Natural killer cell (primary cell): ENCODE data around the gene VPS13D. TPM values are rescaled to one million over a fixed set of nuclear protein-coding genes. Genes with fewer than 3 reads are reported as not detected.
A peak's percentile ranks its signal among the peaks of the same experiment; 100 is the strongest.

Source experiments
- ATAC-seq, 3 donors: fragments of 150-1000 bp in 2 of 3; fragments of 200-7000 bp in 1 of 3; cut with Tn5 transposase; 1 replicate in 1 of 3; 2 replicates in 2 of 3; pipeline ENCODE4 v1.10.0; 2021; ENCODE audit warnings: mild to moderate bottlenecking in 2 of 3, moderate library complexity in 2 of 3
- DNase-seq, 2 donors: peaks; one replicate each; pipeline versions ENCODE4 v3.0.0 to v3.0.0-alpha.2; 2013 to 2021; ENCODE audit warnings: mixed read lengths in 1 of 2
- H3K27ac ChIP-seq: one replicate; pipeline ENCODE4 v1.5.1; 2013; ENCODE audit warnings: mild to moderate bottlenecking, low read length
- H3K27me3 ChIP-seq: one replicate; pipeline ENCODE4 v1.6.1; 2013; ENCODE audit warnings: low read length; ENCODE audit not compliant: control insufficient read depth, insufficient read depth
- H3K36me3 ChIP-seq: one replicate; pipeline ENCODE4 v1.6.1; 2013; ENCODE audit warnings: low read length; ENCODE audit not compliant: control insufficient read depth, insufficient read depth
- H3K4me1 ChIP-seq: one replicate; pipeline ENCODE4 v1.6.1; 2013; ENCODE audit warnings: low read length; ENCODE audit not compliant: control insufficient read depth, insufficient read depth
- H3K4me3 ChIP-seq: one replicate; pipeline ENCODE4 v1.5.1; 2013; ENCODE audit warnings: low read length
- H3K9me3 ChIP-seq: one replicate; pipeline ENCODE4 v1.6.1; 2013; ENCODE audit warnings: low read length; ENCODE audit not compliant: control insufficient read depth, insufficient read depth
- H3K27ac Mint-ChIP-seq, 2 donors: one replicate each; pipeline ENCODE4 v1.8.0; 2022; ENCODE audit warnings: mild to moderate bottlenecking in 2 of 2, mixed read lengths in 2 of 2, moderate library complexity in 1 of 2
- H3K27me3 Mint-ChIP-seq, 2 donors: one replicate each; pipeline ENCODE4 v1.8.0; 2022; ENCODE audit warnings: low read depth in 2 of 2, mixed read lengths in 2 of 2
- H3K36me3 Mint-ChIP-seq: one replicate; pipeline ENCODE4 v1.8.0; 2022; ENCODE audit warnings: mixed read lengths
- H3K4me1 Mint-ChIP-seq, 2 donors: one replicate each; pipeline ENCODE4 v1.8.0; 2022; ENCODE audit warnings: mixed read lengths in 2 of 2
- H3K4me3 Mint-ChIP-seq: one replicate; pipeline ENCODE4 v1.8.0; 2022; ENCODE audit warnings: mild to moderate bottlenecking, moderate library complexity, mixed read lengths
- H3K9me3 Mint-ChIP-seq, 2 donors: one replicate each; pipeline ENCODE4 v1.8.0; 2022; ENCODE audit warnings: mixed read lengths in 2 of 2
- WGBS: methylation state at CpG from one replicate; pipeline ENCODE4 v1.1.7; 2013; ENCODE audit warnings: missing lambda C conversion rate; ENCODE audit not compliant: insufficient coverage; 5-methylcytosine and 5-hydroxymethylcytosine counted together
- intact Hi-C: fragments of 100-400 bp; cut with micrococcal nuclease; formaldehyde crosslinking; loops from one replicate; pipeline ENCODE4 v1.14.2; 2022
- total RNA-seq, 4 donors: library from RNA; stranded (reverse); fragments of 120-200 nt in 1 of 4; gene quantifications; one replicate each; pipeline versions ENCODE4 v1.2.3 to v1.2.4, GENCODE V29; 2013 to 2022
- TF ChIP-seq, protein P1 (sequence below): fragments of 200-600 bp; IDR thresholded peaks from one replicate; pipeline ENCODE4 v1.8.0; 2022; ENCODE audit warnings: antibody characterized with exemption

Gene VPS13D
- total RNA-seq, 3 donors from 2014 or later (not counting 1 experiment from before 2014, with no cell fraction given): 66.3 to 94.0 (median 81.7) TPM

GRCh38 chr1:12456979-12457378 lies 227.1 kb downstream of the VPS13D start:
- Mint-ChIP-seq H3K9me3 (no peaks in the 10 kb centered on the region), H3K4me3 (no peak overlapping the region), H3K36me3 (peaks cover 11% of the 10 kb centered on the region), H3K27ac (no peak overlapping the region), H3K27me3 (no peaks in the 10 kb centered on the region), H3K4me1 (peaks cover 66 to 81% of the 10 kb centered on the region in 2 donors)
- Histone ChIP-seq H3K27me3 (no peaks in the 10 kb centered on the region), H3K27ac (no peak overlapping the region), H3K9me3 (no peaks in the 10 kb centered on the region), H3K4me1 (peaks cover 35% of the 10 kb centered on the region), H3K4me3 (no peak overlapping the region), H3K36me3 (peaks cover 23% of the 10 kb centered on the region)
- ATAC-seq: no peak
- intact Hi-C loops: no loop called here
- DNase-seq: no peak
- 97% methylated on average over 1 of the region's 1 CpG for WGBS
- TF ChIP-seq, protein P1, sequence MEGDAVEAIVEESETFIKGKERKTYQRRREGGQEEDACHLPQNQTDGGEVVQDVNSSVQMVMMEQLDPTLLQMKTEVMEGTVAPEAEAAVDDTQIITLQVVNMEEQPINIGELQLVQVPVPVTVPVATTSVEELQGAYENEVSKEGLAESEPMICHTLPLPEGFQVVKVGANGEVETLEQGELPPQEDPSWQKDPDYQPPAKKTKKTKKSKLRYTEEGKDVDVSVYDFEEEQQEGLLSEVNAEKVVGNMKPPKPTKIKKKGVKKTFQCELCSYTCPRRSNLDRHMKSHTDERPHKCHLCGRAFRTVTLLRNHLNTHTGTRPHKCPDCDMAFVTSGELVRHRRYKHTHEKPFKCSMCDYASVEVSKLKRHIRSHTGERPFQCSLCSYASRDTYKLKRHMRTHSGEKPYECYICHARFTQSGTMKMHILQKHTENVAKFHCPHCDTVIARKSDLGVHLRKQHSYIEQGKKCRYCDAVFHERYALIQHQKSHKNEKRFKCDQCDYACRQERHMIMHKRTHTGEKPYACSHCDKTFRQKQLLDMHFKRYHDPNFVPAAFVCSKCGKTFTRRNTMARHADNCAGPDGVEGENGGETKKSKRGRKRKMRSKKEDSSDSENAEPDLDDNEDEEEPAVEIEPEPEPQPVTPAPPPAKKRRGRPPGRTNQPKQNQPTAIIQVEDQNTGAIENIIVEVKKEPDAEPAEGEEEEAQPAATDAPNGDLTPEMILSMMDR: no peak

DNA sequence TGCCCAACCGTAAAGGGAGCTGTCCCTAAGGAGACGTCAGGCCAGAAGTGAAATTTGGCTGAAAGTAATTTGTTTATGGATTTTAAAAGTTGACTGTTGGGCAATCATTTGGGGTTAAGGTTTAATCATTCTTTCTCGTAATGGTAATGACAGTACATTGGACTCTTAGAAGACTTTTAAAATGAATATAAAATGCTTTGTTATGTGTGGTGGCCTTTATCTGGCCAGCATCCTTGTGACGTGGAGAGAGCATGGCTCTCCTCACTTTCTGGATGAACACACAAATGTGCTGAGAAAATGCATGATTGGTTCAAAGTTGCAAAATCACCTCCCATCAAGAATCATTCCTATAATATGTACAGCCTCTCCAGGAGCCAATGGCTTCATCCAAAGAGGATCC lies 227.9 kb downstream of the VPS13D start:
- H3K9me3 Mint-ChIP-seq: no peaks in the 10 kb centered on the region
- ATAC-seq (no peak), DNase-seq (no peak)
- intact Hi-C loops: no loop called here
- no peak overlapping the region for H3K27ac Mint-ChIP-seq
- H3K36me3 Mint-ChIP-seq: peaks cover 13% of the 10 kb centered on the region
- Histone ChIP-seq H3K9me3 (no peaks in the 10 kb centered on the region), H3K36me3 (peaks cover 27% of the 10 kb centered on the region), H3K27me3 (no peaks in the 10 kb centered on the region), H3K4me3 (no peak overlapping the region), H3K4me1 (peaks cover 35% of the 10 kb centered on the region), H3K27ac (no peak overlapping the region)
- TF ChIP-seq, protein P1: no peak
- no peak overlapping the region for H3K4me3 Mint-ChIP-seq
- peaks cover 63 to 74% of the 10 kb centered on the region in 2 donors for H3K4me1 Mint-ChIP-seq
- 97% methylated on average over 4 of the region's 4 CpGs for WGBS
- H3K27me3 Mint-ChIP-seq: no peaks in the 10 kb centered on the region

- Histone ChIP-seq H3K36me3 (peaks cover 28% of the 10 kb centered on the region), H3K4me3 (no peak overlapping the region), H3K9me3 (no peaks in the 10 kb centered on the region), H3K27ac (no peak overlapping the region), H3K27me3 (no peaks in the 10 kb centered on the region), H3K4me1 (peaks cover 30% of the 10 kb centered on the region)
- intact Hi-C loops: no loop called here
- H3K9me3 Mint-ChIP-seq: no peaks in the 10 kb centered on the region
- ATAC-seq (peak in 2 of 3 donors; percentile 36 to 49), DNase-seq (no peak)
- H3K27me3 Mint-ChIP-seq: no peaks in the 10 kb centered on the region
- TF ChIP-seq, protein P1: no peak
- no peak overlapping the region for H3K4me3 Mint-ChIP-seq
- 50% methylated on average over 1 of the region's 1 CpG for WGBS
- H3K4me1 Mint-ChIP-seq: peaks cover 55 to 66% of the 10 kb centered on the region in 2 donors
- H3K36me3 Mint-ChIP-seq: peaks cover 20% of the 10 kb centered on the region
- H3K27ac Mint-ChIP-seq: peak overlapping the region; percentile 22 to 23
These were observed 228.7 kb downstream of the VPS13D start for GRCh38 chr1:12458571-12458970.

- Histone ChIP-seq H3K4me3 (no peak overlapping the region), H3K27me3 (no peaks in the 10 kb centered on the region), H3K27ac (no peak overlapping the region), H3K36me3 (peaks cover 28% of the 10 kb centered on the region), H3K4me1 (peaks cover 20% of the 10 kb centered on the region), H3K9me3 (no peaks in the 10 kb centered on the region)
- H3K27me3 Mint-ChIP-seq: no peaks in the 10 kb centered on the region
- no peak for DNase-seq
- peaks cover 40 to 50% of the 10 kb centered on the region in 2 donors for H3K4me1 Mint-ChIP-seq
- no peaks in the 10 kb centered on the region for H3K9me3 Mint-ChIP-seq
- intact Hi-C loops: no loop called here
- TF ChIP-seq, protein P1: no peak
- H3K36me3 Mint-ChIP-seq: peaks cover 20% of the 10 kb centered on the region
- peak overlapping the region; percentile 17 to 77 for H3K27ac Mint-ChIP-seq
- 65% methylated on average over 6 of the region's 6 CpGs for WGBS
- H3K4me3 Mint-ChIP-seq: peak overlapping the region; percentile 35
- peak; percentile 27 to 80 (median 46) for ATAC-seq
These were observed 230.3 kb downstream of the VPS13D start for GRCh38 chr1:12460121-12460520.
